GM12891 (cell line): ENCODE results near the gene CPTP.

Source experiments
- POLR2A ChIP-seq: IDR thresholded peaks from 2 replicates; pipeline ENCODE4 v1.6.1; 2011; ENCODE audit warnings: low read depth, low read length, control low read depth
- POLR2AphosphoS5 ChIP-seq: IDR thresholded peaks from 2 replicates; pipeline ENCODE4 v1.6.1; 2011; ENCODE audit warnings: low read depth, low read length, control low read depth
- SPI1 ChIP-seq: IDR thresholded peaks from 2 replicates; pipeline ENCODE4 v1.6.1; 2011; ENCODE audit warnings: low read depth, low read length, control low read depth
- TAF1 ChIP-seq: IDR thresholded peaks from 2 replicates; pipeline ENCODE4 v1.6.1; 2011; ENCODE audit warnings: low read depth, low read length, control low read depth

DNA sequence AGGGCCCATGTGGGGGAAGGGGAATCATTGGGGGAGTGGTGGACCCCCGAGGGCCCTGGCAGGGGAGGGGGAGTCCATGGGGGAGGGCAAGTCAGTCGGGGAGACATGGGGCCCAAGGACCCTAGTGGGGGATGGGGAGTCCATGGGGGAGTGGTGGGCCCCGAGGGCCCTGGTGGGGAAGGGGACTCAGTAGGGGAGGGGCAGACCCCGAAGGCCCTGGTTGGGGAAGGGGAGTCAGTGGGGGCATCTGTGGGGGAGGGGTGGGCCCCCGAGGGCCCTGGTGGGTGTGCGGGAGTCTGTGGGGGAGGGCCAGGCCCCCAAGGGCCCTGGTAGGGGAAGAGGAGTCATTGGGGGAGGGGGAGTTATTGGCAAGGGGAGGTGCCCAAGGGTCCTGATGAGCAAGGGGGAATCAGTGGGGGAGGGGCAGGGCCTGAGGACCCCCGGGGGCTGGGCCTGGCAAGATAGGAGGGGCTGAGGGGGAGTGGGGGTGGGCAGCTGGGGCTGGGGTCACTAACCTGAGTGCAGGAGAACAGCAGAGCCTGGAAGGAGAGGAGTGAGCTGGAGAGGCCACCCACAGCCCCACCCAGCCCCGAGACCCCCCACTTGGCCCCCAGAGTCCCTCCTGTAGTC lies 31.7 kb downstream of the CPTP start:
- TF ChIP-seq POLR2A, result no peak
- TF ChIP-seq POLR2AphosphoS5, result no peak
- no peak for TF ChIP-seq TAF1
- no peak for TF ChIP-seq SPI1
